Suprapubic skin (tissue), 4 donors: ENCODE data around the gene CEP41. TPM values are rescaled to one million over a fixed set of nuclear protein-coding genes. Genes with fewer than 3 reads are reported as not detected.

Experiments
- DNase-seq, 2 donors: peaks; one replicate each; pipeline ENCODE4 v3.0.0-alpha.2; 2019; ENCODE audit warnings: low spot score in 2 of 2
- H3K27ac ChIP-seq: fragments of 200-600 bp; sonication (generic); one replicate; pipeline ENCODE4 v1.5.1; 2019
- H3K27me3 ChIP-seq: fragments of 200-600 bp; sonication (generic); one replicate; pipeline ENCODE4 v1.5.1; 2019
- H3K36me3 ChIP-seq: fragments of 200-600 bp; sonication (generic); one replicate; pipeline ENCODE4 v1.5.1; 2019
- H3K4me1 ChIP-seq: fragments of 200-600 bp; sonication (generic); one replicate; pipeline ENCODE4 v1.5.1; 2019
- H3K4me3 ChIP-seq: fragments of 200-600 bp; sonication (generic); one replicate; pipeline ENCODE4 v1.5.1; 2019; ENCODE audit warnings: mild to moderate bottlenecking
- H3K9me3 ChIP-seq: fragments of 200-600 bp; sonication (generic); one replicate; pipeline ENCODE4 v1.5.1; 2019
- EP300 ChIP-seq: sonication (generic); formaldehyde crosslinking; IDR thresholded peaks from one replicate; pipeline ENCODE4 v1.6.1; 2017; ENCODE audit warnings: antibody characterized with exemption
- POLR2A ChIP-seq, 2 donors: fragments of 450-650 bp; IDR thresholded peaks; one replicate each; pipeline ENCODE4 v1.6.1; 2017; ENCODE audit warnings: antibody characterized with exemption in 2 of 2, mild to moderate bottlenecking in 2 of 2, moderate library complexity in 2 of 2
- POLR2AphosphoS5 ChIP-seq, 3 donors: sonication (generic); formaldehyde crosslinking; IDR thresholded peaks; one replicate each; pipeline ENCODE4 v1.6.1; 2017; ENCODE audit warnings: antibody characterized with exemption in 3 of 3
- WGBS: methylation state at CpG from one replicate; pipeline ENCODE4 v1.1.5; 2018; 5-methylcytosine and 5-hydroxymethylcytosine counted together
- total RNA-seq, 4 donors: library from RNA; depleted of rRNA; stranded (reverse); fragments of >200 nt; gene quantifications; one replicate each; pipeline ENCODE4 v1.1.0, GENCODE V29; 2016
- TF ChIP-seq, protein P1 (sequence below), 2 donors: fragments of 200-600 bp in 1 of 2; fragments of 450-650 bp in 1 of 2; sonication (generic) in 1 of 2; IDR thresholded peaks; one replicate each; pipeline ENCODE4 v1.5.1; 2016 to 2019; ENCODE audit warnings: antibody characterized with exemption in 2 of 2, mild to moderate bottlenecking in 1 of 2, moderate library complexity in 1 of 2

Gene CEP41
- total RNA-seq, 4 donors from 2014 or later: 1.1 to 4.6 (median 4.2) TPM

DNA sequence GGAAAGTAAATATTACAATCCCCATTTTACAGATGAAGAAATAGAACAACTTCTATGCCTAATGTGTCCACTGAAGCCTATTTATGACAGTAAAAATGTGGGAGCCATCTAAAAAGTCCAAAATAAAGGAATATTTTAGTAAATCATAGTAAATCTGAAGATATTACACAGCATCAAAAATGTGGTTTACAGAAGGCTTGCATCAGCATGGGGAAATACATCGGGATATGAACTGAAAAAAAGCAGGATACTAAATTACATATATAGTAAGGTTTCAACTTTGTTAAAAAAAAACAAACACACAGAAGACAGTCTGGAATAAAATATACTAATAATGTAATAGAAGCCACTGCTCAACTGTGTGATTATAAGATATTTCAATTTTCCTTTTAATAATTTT, 39.7 kb downstream of the CEP41 start:
- WGBS: 73% methylated on average over 1 of the region's 1 CpG
- H3K27me3 ChIP-seq: no peaks in the 10 kb centered on the region
- no peak overlapping the region for H3K4me3 ChIP-seq
- DNase-seq: no peak
- no peak overlapping the region for H3K27ac ChIP-seq
- peaks cover 10% of the 10 kb centered on the region for H3K4me1 ChIP-seq
- H3K9me3 ChIP-seq: no peaks in the 10 kb centered on the region
- TF ChIP-seq, protein P1, sequence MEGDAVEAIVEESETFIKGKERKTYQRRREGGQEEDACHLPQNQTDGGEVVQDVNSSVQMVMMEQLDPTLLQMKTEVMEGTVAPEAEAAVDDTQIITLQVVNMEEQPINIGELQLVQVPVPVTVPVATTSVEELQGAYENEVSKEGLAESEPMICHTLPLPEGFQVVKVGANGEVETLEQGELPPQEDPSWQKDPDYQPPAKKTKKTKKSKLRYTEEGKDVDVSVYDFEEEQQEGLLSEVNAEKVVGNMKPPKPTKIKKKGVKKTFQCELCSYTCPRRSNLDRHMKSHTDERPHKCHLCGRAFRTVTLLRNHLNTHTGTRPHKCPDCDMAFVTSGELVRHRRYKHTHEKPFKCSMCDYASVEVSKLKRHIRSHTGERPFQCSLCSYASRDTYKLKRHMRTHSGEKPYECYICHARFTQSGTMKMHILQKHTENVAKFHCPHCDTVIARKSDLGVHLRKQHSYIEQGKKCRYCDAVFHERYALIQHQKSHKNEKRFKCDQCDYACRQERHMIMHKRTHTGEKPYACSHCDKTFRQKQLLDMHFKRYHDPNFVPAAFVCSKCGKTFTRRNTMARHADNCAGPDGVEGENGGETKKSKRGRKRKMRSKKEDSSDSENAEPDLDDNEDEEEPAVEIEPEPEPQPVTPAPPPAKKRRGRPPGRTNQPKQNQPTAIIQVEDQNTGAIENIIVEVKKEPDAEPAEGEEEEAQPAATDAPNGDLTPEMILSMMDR (IDR thresholded peaks at IDR 0.05): no peak
- no peak for TF ChIP-seq POLR2AphosphoS5 (IDR thresholded peaks at IDR 0.05)
- no peak for TF ChIP-seq POLR2A (IDR thresholded peaks at IDR 0.05)
- TF ChIP-seq EP300: no peak
- no peaks in the 10 kb centered on the region for H3K36me3 ChIP-seq

DNA sequence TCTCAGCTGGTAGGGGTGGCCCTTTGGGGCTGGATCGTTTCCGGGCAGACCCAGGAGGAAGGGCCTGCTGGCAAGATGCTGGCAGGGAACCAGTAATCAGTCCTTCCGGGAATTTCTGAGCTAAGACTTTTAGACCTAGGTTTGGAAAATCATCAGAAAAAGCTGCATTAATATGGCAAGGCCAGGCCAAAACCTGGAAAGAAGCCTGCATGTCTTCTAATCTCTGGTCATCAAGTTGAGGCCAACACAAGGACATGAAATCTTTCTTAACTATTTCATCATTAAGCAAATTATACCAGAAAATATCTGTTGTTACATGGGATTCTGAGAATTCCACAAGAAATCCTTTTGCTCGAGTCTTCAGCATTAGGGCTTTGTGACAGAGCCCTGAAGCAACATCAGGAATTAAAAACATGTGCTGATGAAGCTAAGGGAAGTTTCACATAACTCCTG, 40.7 kb downstream of the CEP41 start:
- DNase-seq: no peak
- Histone ChIP-seq H3K9me3 (no peaks in the 10 kb centered on the region), H3K27me3 (no peaks in the 10 kb centered on the region), H3K27ac (peak overlapping the region; percentile 6), H3K36me3 (no peaks in the 10 kb centered on the region), H3K4me1 (peaks cover 10% of the 10 kb centered on the region), H3K4me3 (no peak overlapping the region)
- 52% methylated on average over 4 of the region's 4 CpGs for WGBS
- TF ChIP-seq EP300 (no peak), POLR2A (IDR thresholded peaks at IDR 0.05) (no peak), POLR2AphosphoS5 (IDR thresholded peaks at IDR 0.05) (peak in 1 of 3 donors; percentile 11)
- TF ChIP-seq, protein P1 (IDR thresholded peaks at IDR 0.05): no peak

DNA sequence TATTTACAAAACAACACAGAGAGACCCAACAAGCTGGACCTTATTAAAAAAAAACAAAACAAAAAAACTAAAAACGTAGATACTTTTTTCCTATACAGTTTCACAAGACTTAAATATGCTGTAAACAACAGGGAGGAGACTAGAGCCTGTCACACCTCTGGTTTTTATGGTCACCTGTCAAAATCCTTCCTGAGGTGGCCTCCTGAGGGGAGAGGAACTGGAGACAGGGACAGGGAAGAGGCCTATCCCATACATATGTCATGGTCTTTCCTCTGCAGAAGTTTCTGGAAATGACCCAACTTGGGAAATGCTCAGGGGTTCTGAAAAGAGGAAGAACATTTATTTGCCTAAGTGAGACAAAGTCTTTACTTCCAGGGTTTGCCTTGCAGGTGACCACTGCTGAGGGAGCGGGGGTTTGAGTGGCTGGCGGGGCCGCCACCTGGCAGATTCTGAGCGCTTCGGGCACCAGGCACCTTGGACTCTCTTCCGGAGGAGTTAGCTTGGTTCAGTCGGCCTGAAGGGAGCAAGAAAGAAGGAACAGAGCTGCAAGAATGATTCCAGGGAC, 42.2 kb downstream of the CEP41 start:
- Histone ChIP-seq H3K36me3 (no peaks in the 10 kb centered on the region), H3K27me3 (no peaks in the 10 kb centered on the region), H3K9me3 (no peaks in the 10 kb centered on the region), H3K4me3 (no peak overlapping the region), H3K4me1 (peaks cover 10% of the 10 kb centered on the region), H3K27ac (no peak overlapping the region)
- TF ChIP-seq, protein P1 (IDR thresholded peaks at IDR 0.05): no peak
- no peak for TF ChIP-seq POLR2A (IDR thresholded peaks at IDR 0.05)
- no peak for TF ChIP-seq POLR2AphosphoS5 (IDR thresholded peaks at IDR 0.05)
- no peak for TF ChIP-seq EP300
- DNase-seq: no peak
- WGBS: 82% methylated on average over 8 of the region's 8 CpGs

DNA sequence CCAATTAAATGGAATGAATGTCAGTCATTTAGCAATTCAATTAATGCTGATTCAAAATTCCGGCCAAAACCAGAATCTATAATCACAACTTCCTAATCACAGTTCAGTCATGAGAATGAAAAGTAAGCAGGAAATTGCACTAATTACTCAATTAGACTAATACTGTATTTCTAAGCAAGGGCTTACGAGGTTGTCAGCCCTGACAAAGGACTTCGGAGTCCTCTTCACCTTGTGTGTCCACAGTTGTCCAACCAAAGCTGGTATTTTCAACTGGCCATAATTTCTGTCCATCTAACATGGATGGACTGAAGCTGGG, 43.1 kb downstream of the CEP41 start:
- no peak for DNase-seq
- Histone ChIP-seq H3K4me3 (no peak overlapping the region), H3K4me1 (peaks cover 19% of the 10 kb centered on the region), H3K36me3 (no peaks in the 10 kb centered on the region), H3K9me3 (no peaks in the 10 kb centered on the region), H3K27me3 (no peaks in the 10 kb centered on the region), H3K27ac (no peak overlapping the region)
- TF ChIP-seq POLR2AphosphoS5 (IDR thresholded peaks at IDR 0.05) (no peak), POLR2A (IDR thresholded peaks at IDR 0.05) (no peak), EP300 (no peak)
- TF ChIP-seq, protein P1 (IDR thresholded peaks at IDR 0.05): no peak
- 82% methylated on average over 3 of the region's 3 CpGs for WGBS

DNA sequence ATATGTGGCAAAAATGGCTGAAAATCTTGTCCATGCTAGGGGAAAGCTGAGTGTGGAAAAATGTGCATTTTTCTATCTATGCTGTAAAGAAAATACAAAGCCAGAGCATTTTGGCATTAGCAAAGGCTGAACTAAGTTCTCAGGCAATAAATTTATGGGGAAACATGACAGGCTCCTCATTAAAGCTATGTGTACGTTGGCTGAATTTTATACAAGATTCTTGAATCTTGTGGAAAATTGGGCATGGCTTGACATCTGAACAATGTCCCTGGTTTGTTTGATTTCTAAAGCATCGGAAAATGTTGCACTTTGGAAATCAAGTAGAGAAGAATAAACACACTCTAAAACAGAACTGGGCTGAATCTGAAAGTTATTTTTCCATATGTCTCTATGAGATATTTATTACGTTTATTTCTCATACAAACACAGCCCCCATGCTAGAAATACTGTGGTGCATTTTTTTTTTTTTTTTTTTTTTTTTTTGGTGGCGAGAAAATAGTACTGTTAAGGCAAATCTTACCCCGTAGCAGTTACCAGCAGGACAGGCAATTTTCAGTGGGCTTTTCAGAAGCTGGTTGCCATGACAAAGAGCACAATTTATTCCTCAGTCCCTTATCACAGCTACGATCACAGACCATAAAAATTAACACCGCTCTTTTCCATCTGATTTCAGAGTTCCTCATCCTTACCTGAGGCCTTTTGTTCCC, 43.6 kb downstream of the CEP41 start:
- Histone ChIP-seq H3K9me3 (no peaks in the 10 kb centered on the region), H3K27ac (no peak overlapping the region), H3K4me1 (peaks cover 22% of the 10 kb centered on the region), H3K27me3 (no peaks in the 10 kb centered on the region), H3K36me3 (no peaks in the 10 kb centered on the region), H3K4me3 (no peak overlapping the region)
- DNase-seq: no peak
- WGBS: 63% methylated on average over 7 of the region's 7 CpGs
- TF ChIP-seq POLR2A (IDR thresholded peaks at IDR 0.05) (no peak), POLR2AphosphoS5 (IDR thresholded peaks at IDR 0.05) (no peak), EP300 (no peak)
- TF ChIP-seq, protein P1 (IDR thresholded peaks at IDR 0.05): no peak
